Right kidney (tissue), 1 donor: ENCODE results near the gene GRIA2.

ENCODE experiments used
- DNase-seq: peaks from one replicate; pipeline ENCODE4 v3.0.0-alpha.2; 2016

GRIA2 gene

DNA sequence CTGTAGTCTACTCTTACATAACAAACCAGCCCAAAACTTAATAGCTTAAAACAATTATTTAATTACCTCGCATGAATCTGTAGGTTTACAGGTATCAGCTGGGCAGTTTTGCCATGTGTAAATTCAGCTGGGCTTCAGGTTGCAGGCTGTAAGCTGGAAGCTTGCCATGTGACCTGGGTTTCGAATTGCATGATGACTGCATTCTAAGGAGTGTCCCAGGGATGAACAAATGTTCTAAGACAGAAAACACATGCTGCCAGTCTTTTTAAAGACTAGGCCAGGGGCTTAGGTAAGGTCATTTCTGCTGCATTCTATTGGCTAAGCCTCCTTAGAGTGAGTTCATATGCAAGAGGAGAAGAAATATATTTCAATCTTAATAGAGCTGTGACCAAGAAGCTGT lies 44.8 kb downstream of the GRIA2 start:
- DNase-seq: peak; percentile 2

DNA sequence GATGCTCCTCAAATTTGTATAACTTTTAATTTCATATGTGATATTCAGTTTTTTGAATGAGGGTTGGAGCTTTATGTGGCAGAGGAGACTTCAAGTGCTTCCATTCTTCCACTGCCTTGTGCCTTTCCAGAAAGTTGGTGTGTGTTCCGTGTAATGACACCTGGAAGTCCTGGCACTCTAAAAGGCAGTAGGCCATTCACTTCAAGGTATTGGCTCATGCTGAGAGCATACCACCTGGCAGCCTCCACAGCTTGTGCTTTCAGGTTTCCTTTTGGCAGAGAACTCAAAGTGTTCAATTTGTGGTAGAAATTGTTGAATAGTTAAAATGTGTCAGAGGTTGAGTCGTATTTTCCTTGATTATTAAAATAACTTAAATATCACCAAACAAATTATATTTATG lies 49.6 kb downstream of the GRIA2 start:
- no peak for DNase-seq

DNA sequence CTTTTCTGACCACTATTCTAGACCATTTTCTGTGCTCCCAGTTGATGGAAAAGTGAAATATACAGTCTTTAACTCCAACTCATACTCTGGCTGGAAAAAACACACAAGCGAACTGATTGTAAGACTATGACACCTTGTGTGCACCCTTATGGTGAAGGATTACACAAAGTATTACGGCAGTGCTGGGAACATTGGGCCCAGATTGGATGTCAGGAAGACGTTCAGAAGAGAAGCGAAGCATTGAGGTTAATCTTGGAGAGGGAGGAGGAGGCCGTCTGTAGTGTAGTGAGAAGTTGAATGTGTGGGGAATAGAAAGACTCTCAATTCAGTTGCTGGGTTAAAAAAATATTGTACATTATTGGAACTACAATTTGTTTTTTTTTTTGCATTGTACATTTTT lies 50.0 kb downstream of the GRIA2 start:
- DNase-seq: no peak

DNA sequence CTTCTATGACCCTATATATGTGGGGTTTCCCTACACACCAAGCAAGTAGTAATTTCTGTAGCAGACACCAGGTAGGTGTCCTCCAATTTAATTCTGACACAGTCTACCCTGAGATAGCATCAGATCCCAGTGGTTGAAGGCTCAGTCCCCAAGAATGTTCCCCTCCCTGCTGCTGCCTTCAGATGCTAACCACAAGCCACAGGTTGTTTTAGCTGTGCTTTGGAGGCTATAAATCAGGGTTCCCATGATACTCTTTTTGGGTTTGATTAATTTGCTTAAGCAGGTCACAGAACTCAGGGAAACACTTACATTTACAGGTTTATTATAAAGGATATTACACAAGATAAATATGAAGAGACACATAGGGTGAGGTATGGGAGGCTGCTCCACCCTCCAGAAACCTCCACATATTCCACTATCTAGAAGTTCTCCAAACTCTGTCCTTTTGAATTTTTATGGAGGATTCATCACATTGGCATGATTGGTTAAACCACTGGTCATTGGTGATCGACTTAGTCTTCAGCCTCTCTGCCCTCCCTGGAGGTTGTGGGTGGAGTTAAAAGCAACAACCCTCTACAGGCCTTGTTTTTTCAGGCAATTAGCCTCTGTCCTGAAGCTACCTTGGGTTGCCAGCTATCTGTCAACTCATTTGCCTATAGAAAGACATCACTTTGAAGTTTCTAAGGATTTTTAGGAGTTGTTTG lies 50.8 kb downstream of the GRIA2 start:
- DNase-seq: no peak

DNA sequence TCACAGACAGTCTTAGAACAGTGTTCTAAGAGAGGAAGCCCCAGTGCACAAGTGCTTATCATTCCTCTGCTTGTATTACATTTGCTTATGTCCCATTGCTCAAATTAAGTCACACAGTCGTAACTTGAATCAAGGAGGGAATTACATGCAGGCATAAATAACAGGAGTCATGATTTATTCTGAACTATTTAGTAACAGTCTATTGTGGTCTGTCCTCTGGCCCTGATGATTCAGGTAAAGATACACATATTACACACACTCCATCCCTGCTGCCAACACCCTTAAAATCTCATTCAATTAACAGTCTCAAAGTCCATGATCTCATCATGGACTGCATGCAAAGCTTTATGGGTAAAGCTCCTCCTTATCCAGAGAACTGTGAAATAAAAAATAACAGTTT lies 60.1 kb downstream of the GRIA2 start:
- no peak for DNase-seq

DNA sequence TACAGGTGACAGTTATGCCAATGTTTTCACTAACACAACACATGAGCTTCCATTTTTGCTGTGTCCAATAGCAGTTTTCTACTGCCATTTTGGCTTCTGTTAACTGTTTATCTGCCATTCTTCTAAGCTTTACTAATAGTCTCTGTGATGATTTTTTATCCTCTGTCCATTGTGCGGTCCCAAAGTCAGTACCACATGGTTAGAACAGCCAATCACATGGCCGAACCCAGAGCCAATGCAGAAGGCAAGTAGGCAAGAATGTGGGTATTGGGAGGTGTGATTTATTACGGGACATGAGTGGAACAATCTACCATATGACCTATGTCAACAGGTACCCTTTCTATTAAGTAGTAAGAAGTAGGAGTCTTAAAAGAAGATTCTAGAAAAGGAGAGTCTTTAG lies 61.5 kb downstream of the GRIA2 start:
- no peak for DNase-seq

DNA sequence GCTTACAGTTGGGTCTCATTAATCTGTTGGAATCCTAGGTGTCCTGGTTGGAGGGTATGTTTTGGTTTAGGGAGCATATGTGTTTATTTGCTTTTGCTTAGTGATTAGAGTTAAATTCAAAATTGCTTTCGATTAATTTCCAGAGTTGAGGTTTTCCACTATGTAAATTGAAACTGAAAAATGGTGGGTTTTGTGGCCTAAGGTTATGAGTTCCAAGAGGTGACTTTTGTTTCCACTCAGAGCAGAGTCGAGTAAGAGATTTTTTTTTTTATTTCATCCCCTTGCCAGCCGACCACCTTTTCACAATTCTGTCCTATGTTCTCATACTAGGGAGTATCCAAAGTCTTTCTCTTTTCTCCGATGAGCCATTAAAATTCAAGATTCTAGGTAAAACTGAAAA lies 66.9 kb downstream of the GRIA2 start:
- DNase-seq: no peak

DNA sequence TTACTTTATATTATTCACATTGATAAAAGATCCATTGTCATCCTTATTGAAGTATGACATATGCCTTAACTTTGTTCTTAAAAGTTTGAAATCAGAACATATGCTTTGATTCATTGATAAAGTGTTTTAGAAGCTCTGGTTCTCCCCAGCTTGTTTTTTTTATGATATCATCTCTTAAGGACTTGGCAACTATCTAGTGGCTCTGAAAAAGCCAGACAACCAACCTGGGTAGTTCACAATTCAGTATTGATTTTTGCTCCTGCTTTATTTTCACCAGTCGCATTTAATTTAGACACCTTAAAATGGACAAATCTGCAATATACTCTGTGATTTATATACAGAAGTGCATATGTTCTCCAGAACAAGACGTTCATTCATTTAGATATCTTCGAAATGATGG lies 70.1 kb downstream of the GRIA2 start:
- DNase-seq: no peak

DNA sequence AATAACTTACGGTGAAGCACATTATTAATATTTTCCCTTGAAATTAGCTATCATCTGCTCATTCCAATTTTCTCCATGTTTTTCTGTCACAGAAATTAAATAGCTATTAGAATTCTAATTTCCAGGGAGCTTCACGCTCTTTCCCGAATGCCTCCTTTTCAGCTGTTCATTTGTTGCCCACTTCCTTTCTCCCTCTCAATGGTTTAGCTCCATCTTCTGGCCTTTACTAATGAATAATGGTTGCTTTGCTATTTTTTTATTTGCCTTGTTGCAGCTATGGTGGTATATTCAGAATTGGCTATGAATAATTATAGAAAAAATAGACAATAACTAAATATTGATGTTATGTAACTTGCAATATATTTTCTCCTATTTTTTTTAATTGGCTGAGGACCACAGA lies 70.5 kb downstream of the GRIA2 start:
- no peak for DNase-seq

DNA sequence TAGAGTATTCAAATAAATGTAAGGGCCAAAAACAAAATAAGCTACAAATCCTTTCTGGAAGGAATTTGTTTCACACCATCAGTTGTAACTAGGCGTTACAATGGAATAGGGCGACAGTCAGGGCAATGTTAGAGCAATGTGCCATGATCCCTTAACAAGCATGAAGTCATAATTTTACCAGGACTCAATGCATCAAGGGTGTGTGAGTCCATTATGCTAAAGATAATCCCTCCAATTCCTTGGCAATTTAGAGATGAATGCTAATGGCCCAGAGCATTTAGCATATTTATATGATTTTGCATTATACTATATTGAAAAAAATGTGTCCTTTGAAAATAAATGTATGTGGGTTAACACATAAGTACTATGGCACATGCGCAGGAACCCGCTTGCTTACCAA lies 73.1 kb downstream of the GRIA2 start:
- DNase-seq: no peak

DNA sequence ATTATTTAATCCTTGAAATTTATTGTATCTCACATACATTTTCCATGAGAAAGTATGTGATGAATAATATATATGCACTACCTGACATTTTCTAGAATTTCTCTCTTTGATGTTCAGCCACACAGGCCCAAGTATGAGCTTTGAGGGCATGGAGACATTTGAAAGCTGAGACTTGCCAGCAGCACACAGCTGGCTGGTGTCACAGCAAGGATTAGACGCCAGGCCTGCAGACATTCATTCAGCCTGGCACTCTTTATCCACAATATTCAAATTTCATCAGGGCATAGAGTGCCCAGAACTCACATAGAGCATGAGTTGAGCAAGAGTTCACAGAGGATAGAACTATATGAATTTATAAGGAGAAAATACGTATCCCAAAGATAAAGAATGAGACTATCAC lies 74.0 kb downstream of the GRIA2 start:
- DNase-seq: no peak

DNA sequence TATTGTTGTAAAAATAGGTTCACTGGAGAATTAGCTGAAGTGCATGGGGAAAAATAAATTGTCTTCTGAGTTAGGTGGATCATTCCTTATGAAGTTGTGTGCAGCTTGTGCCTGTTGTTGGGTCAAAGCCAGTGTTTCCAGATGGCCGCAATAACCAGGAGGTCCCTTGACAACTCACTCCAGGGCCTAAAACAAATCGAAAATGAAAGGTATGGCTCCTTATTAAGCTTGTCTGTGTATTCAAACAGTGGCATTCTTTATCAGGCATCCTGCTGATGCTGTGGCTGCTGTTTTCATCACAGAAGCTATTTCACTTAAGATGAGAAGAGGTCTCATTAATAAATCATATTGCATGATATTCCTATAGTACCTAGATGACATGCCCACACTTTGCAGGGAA lies 80.2 kb downstream of the GRIA2 start:
- no peak for DNase-seq

DNA sequence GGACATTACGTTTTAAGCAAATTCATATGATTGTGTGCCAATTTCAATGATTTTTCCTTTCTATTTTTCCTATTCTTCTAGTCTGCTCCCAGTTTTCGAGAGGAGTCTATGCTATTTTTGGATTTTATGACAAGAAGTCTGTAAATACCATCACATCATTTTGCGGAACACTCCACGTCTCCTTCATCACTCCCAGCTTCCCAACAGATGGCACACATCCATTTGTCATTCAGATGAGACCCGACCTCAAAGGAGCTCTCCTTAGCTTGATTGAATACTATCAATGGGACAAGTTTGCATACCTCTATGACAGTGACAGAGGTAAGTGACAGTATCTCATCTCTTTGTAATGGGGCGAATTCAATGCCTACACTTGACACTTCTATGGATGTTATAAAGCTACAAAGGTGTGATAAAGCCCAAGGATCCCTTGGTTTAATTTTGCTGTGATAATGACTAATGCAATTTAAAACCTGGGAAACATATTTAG lies 83.0 kb downstream of the GRIA2 start:
- no peak for DNase-seq

DNA sequence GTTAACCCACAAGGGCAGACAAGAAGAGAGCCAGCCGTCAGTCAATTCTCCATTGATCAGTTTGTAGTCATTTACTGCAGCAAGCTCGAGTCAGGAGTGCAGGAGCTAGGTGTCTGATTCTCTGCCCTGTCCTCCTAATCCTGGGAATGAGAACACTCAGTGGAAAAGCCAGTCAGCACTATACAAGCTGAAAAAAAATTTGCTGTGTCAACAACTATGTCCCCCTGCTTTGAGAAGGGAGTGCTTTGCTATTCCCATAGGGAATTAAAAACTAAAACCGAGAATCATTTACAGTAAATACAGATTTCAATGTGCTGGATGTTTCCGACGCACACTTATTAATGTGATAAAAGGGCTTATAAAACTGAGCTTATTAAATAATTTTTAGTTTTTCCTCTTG lies 84.2 kb downstream of the GRIA2 start:
- no peak for DNase-seq

DNA sequence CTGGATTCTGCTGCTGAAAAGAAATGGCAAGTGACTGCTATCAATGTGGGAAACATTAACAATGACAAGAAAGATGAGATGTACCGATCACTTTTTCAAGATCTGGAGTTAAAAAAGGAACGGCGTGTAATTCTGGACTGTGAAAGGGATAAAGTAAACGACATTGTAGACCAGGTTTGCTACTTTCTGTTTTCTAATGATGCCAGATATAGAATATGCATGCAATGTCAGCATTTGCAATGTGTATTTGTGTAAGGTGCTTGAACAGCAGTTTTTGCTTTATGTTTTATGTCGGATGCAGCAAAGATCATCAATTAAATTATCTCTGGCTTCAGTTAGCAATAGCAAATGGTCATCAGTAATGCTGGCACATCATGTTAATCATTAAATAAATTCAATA lies 92.2 kb downstream of the GRIA2 start:
- DNase-seq: no peak

DNA sequence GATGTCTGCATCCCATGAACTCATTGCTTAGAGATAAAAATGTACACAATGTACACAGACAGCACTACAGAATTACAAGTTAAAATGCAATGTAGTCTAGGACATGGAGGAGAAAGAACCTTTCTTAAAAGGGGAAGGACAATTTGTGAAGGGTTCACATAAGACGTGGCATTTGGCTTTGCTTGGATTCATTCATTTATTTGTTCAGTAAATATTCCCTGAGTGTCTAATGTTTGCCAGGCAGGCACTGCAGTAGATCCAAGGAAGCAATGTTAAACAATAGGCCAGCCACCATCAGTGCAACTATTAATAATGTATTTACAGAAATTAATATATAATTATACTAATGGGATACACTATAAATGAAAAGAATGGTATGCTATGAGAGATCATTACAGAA lies 94.4 kb downstream of the GRIA2 start:
- DNase-seq: no peak

DNA sequence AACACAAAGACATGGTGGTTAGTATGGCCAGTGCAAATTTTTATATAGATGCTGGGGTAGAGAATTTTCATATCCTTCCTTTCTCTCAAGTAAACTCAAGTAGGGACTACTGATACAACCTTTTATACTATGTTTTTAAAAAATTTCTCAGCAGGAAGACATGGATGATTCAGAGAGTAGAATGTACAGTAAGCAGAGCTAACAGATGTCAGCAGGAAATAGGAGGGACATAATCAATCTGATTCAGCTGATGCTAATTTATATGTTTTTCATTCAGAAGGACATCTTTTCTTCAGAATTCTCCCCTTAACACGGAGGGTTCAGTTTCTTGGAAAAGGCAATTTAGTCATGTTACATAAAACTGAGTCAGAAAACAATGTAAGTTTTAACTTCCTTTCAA lies 95.4 kb downstream of the GRIA2 start:
- DNase-seq: no peak

DNA sequence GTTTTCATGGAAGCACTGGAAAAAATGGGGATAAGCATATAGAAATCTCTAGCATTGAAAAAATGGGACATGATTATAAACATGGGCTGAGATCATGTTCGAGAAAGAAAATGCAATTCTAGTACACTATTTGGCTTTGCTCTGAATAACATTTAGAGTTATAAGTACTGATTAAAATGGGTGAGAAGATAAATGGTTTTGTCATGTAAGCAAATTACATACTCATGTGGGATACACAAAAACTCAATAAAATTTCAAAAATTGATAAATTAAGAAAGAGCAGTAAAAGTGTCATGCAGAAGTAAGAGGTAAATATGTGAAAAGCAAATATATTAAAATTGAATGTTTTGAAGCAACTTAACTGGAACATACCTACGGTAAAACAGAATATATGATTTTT lies 99.6 kb downstream of the GRIA2 start:
- no peak for DNase-seq

DNA sequence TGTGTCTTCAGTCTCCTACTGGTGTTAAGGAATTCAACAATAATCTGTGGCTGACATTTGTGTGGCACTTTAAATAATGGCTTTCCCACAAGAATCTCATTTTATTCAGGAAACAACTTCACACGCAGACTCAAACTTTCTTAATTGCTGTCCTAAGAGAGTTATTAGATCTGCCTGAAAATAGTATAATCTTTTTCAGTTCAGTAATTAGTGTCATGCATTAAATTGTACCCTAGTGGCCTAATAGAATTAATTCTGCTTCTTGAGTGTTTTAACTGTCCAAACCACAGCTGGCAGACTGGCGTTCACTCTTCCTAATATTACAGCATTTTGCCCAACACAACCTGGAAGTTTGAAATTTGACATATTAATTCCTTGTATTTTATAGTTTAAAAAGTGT lies 107.1 kb downstream of the GRIA2 start:
- no peak for DNase-seq

DNA sequence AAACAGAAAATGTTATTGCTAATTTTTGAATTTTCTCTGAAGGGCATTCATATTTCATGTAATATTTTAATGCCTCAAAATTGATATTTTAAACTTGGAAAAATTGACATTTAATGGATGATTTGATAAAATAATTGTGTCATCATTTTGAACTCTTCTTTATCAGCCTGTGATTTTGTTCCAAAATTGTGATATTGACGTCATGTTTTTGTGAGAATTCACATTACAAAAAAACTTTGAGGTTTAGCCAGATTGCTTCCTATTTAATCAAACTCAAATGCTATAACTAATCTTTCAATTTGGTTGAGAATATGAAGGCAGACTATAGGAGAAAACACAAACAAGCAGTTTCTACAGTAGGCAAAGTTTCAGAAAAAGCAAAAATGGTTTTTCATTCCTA lies 137.4 kb downstream of the GRIA2 start:
- no peak for DNase-seq

DNA sequence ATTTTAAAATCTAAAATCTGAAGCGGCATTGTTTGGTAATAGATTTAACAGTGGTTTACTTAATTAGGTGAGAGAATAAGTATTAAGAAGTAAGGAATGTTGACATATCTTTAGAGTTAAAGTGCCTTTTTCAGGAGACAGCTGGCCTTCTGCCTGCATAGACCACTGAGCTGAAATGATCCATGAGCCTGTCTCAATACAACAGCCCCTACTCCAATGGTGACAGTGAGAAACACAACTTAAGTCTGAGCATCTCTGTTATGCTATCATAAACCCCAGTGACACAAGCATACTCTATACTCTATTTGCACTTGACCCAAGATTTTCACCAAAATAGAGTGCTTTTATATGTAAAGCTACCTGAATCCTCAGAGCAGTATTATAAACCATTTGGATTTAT lies 137.9 kb downstream of the GRIA2 start:
- DNase-seq: no peak

DNA sequence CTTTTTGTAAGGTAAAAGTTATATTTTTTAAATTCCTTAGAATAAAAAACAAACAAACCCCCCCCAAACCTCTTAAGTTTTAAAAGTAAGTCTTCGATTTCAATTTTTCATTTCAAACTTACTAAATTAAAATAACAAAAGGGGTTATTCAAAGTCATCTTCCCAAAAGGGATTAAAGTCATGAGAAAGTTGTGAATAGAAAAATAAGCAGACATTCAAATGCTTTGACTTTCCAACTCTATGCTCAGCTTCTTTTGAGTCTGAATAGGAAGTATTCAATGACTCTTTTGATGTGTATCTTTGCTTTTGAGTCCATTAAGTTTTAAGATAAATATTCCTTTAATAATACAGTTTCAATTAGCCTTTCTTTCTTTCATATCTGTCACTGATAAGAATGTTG lies 138.3 kb downstream of the GRIA2 start:
- no peak for DNase-seq

DNA sequence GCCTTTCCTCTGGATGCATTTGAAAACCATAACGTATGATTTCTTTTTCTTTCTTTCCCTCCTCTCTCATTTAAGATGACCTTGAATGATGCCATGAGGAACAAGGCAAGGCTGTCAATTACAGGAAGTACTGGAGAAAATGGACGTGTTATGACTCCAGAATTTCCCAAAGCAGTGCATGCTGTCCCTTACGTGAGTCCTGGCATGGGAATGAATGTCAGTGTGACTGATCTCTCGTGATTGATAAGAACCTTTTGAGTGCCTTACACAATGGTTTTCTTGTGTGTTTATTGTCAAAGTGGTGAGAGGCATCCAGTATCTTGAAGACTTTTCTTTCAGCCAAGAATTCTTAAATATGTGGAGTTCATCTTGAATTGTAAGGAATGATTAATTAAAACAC lies 142.8 kb downstream of the GRIA2 start:
- no peak for DNase-seq

DNA sequence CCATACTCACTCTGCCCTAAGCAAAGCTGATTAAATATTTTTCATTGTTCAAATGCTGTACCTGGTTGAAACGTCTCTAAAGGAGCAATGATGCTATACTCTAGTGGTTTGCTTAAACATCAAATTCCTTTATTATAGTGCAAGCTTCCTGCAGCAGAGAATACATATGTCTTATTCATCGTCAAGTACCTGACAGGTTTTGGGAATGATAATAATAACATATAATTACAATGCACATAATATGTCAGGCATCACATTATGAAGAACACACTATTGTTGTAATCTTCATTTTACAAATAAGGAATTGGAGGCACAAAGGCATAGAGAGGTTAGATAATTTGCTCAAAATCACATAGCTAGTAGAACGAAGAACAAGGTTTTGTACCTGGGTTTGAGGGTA lies 151.6 kb downstream of the GRIA2 start:
- DNase-seq: no peak

DNA sequence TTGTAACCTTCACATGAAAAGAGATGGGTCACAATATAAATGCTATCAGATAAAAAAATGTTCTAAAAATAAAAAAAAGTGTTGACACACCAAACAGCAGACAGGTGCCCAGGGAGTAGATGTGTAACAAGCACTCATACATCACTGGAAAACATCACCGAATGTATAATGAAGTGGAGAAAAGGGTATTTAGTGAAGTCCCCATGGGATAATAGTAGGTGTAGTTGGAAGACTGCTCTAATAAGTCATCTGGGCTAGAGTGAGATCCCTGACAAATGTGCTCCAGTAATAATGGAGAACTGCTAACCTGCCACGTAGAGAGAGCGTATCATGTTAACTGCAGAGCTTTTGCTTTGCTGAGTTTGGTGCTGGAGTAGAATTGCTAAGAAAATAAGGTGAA lies 152.0 kb downstream of the GRIA2 start:
- no peak for DNase-seq
